Pericardium fibroblast (primary cell): ENCODE data around the gene LANCL2. TPM values are rescaled to one million over a fixed set of nuclear protein-coding genes. Genes with fewer than 3 reads are reported as not detected.

Experiments
- total RNA-seq: library from RNA; depleted of rRNA; stranded (reverse); fragments of >200 nt; gene quantifications from 2 replicates; pipeline ENCODE4 v1.2.3, GENCODE V29; 2015

Gene LANCL2
- 8.3 and 14.5 TPM in 2 replicates for total RNA-seq

GRCh38 chr7:55365205-55365674 lies at the start of gene LANCL2:
Gene LANCL2 (plus strand): TSS chr7:55365337. CDS start chr7:55366026, 689 bp downstream.

Other genes starting within 250 kb of the LANCL2 start
- gene VOPP1, start 207.2 kb downstream of the LANCL2 start, total RNA-seq, result 30.4 and 38.0 TPM in 2 replicates